Upper lobe of left lung (tissue), 4 donors: ENCODE measurements around the gene PTK6.

Experiments used
- POLR2A ChIP-seq, 4 donors: fragments of 450-650 bp; IDR thresholded peaks; one replicate each; pipeline ENCODE4 v1.5.1; 2016 to 2017; ENCODE audit warnings: antibody characterized with exemption in 4 of 4, mild to moderate bottlenecking in 2 of 4
- POLR2AphosphoS5 ChIP-seq, 2 donors: sonication (generic); formaldehyde crosslinking; IDR thresholded peaks; one replicate each; pipeline ENCODE4 v1.5.1; 2017; ENCODE audit warnings: antibody characterized with exemption in 2 of 2
- TF ChIP-seq, protein P1 (sequence below), 6 experiments: fragments of 450-650 bp in 4 of 6; fragments of 200-600 bp in 2 of 6; sonication (generic) in 2 of 6; IDR thresholded peaks; one replicate each; pipeline ENCODE4 v1.5.1; 2016 to 2019; ENCODE audit warnings: antibody characterized with exemption in 6 of 6

DNA sequence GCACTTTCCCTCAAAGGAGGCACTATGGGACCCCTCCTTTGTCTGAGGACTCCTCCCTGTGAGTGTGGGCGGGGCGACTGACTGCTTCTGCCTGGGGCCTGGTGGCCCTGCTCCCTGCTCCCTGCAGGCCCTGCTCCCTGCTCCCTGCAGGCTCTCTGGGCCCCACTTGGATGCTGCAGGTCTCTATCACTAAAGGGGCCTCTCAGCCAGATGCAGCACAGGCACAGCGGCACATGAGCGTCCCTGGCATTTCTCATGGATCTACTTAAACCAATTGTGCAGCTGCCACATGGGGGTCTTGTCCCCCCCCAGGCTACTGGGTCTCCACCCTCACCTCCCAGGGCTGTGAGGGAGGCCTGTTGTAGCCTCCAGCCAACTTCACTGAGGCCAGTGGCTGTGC, 46.1 kb downstream of the PTK6 start:
- TF ChIP-seq, protein P1, sequence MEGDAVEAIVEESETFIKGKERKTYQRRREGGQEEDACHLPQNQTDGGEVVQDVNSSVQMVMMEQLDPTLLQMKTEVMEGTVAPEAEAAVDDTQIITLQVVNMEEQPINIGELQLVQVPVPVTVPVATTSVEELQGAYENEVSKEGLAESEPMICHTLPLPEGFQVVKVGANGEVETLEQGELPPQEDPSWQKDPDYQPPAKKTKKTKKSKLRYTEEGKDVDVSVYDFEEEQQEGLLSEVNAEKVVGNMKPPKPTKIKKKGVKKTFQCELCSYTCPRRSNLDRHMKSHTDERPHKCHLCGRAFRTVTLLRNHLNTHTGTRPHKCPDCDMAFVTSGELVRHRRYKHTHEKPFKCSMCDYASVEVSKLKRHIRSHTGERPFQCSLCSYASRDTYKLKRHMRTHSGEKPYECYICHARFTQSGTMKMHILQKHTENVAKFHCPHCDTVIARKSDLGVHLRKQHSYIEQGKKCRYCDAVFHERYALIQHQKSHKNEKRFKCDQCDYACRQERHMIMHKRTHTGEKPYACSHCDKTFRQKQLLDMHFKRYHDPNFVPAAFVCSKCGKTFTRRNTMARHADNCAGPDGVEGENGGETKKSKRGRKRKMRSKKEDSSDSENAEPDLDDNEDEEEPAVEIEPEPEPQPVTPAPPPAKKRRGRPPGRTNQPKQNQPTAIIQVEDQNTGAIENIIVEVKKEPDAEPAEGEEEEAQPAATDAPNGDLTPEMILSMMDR (IDR thresholded peaks at IDR 0.05): no peak
- TF ChIP-seq POLR2A (IDR thresholded peaks at IDR 0.05) (no peak), POLR2AphosphoS5 (IDR thresholded peaks at IDR 0.05) (no peak)
